HCT116 (cell line): ENCODE results near the gene CBLB. TPM values are rescaled to one million over a fixed set of nuclear protein-coding genes. Genes with fewer than 3 reads are reported as not detected.

Experiments used
- ATAC-seq: fragments of 200-7000 bp; cut with Tn5 transposase; 2 replicates; pipeline ENCODE4 v1.9.1; 2020; ENCODE audit warnings: mild to moderate bottlenecking, moderate library complexity
- BruUV-seq: library from RNA; stranded (reverse); fragments of 400-500 nt; replicated peaks from 2 replicates; lab custom pipeline; 2021; lab: Mats Ljungman, UMichigan
- CTCF ChIA-PET: fragments of 300-600 bp; sonication (Branson Sonifier 250); formaldehyde crosslinking; loops from one replicate; lab custom pipeline; 2021; ENCODE audit warnings: antibody characterized with exemption; lab: Charles Lee
- POLR2A ChIA-PET: fragments of 300-600, 350-600 bp; sonication (Branson Sonifier 250); formaldehyde crosslinking; loops from one replicate; lab custom pipeline; 2021; ENCODE audit warnings: antibody characterized with exemption; lab: Charles Lee
- RAD21 ChIA-PET, 2 experiments: fragments of 300-600 bp; sonication (Branson Sonifier 250); formaldehyde crosslinking; loops; one replicate each; lab custom pipeline; 2023; ENCODE audit warnings: low total read pairs in 2 of 2; ENCODE audit not compliant: uncharacterized antibody in 2 of 2, unreplicated experiment in 2 of 2, low non-redundant PET in 1 of 2; lab: Charles Lee
- DNase-seq: peaks from one replicate; pipeline ENCODE4 v3.0.0-alpha.2; 2010; ENCODE audit warnings: low read depth, low spot score
- H2AFZ ChIP-seq: fragments of 200-600 bp; shearing (Covaris generic), sonication (generic); 2 replicates; pipeline ENCODE4 v1.6.1; 2017; ENCODE audit warnings: low read depth, mixed run types, mixed read lengths, antibody characterized with exemption, low read length; ENCODE audit not compliant: poor library complexity, severe bottlenecking
- H3K27ac ChIP-seq: 2 replicates; pipeline ENCODE4 v1.5.1; 2012; ENCODE audit warnings: low read depth, low read length
- H3K27me3 ChIP-seq: fragments of 200-600 bp; sonication (generic); 2 replicates; pipeline ENCODE4 v1.6.1; 2016; ENCODE audit warnings: mixed run types, low read length, mixed read lengths; ENCODE audit not compliant: insufficient read depth
- H3K36me3 ChIP-seq, 2 experiments: fragments of 200-500 bp in 1 of 2; fragments of 200-600 bp in 1 of 2; sonication (Bioruptor generic) in 1 of 2; sonication (generic) in 1 of 2; 2 replicates each; pipeline versions ENCODE4 v1.5.1 to v1.6.1; 2014 to 2016; ENCODE audit warnings: low read length in 2 of 2, inconsistent platforms in 1 of 2, mixed read lengths in 1 of 2, mixed run types in 1 of 2; ENCODE audit not compliant: insufficient read depth in 2 of 2, control insufficient read depth in 1 of 2
- H3K4me1 ChIP-seq, 2 experiments: fragments of 200-600 bp in 1 of 2; sonication (generic) in 1 of 2; 2 replicates each; pipeline versions ENCODE4 v1.5.1 to v1.6.1; 2012 to 2017; ENCODE audit warnings: low read length in 2 of 2, inconsistent platforms in 1 of 2, mild to moderate bottlenecking in 1 of 2, mixed read lengths in 1 of 2, mixed run types in 1 of 2, moderate library complexity in 1 of 2; ENCODE audit not compliant: insufficient read depth in 2 of 2, control insufficient read depth in 1 of 2
- H3K4me2 ChIP-seq: fragments of 200-600 bp; sonication (generic); 2 replicates; pipeline ENCODE4 v1.6.1; 2017; ENCODE audit warnings: mixed run types, low read length, mixed read lengths
- H3K4me3 ChIP-seq, 2 experiments: fragments of 200-600 bp in 1 of 2; sonication (generic) in 1 of 2; replicated peaks in 1 of 2; 2 replicates each; pipeline ENCODE4 v1.5.1; 2011 to 2016; ENCODE audit warnings: low read length in 2 of 2, control low read depth in 1 of 2, low read depth in 1 of 2, mild to moderate bottlenecking in 1 of 2, mixed read lengths in 1 of 2, mixed run types in 1 of 2
- H3K79me2 ChIP-seq: fragments of 200-600 bp; sonication (generic); 2 replicates; pipeline ENCODE4 v1.6.1; 2017; ENCODE audit warnings: mild to moderate bottlenecking, mixed run types, low read length, moderate library complexity, mixed read lengths; ENCODE audit not compliant: insufficient read depth
- H3K9ac ChIP-seq: fragments of 200-600 bp; sonication (generic); 2 replicates; pipeline ENCODE4 v1.6.1; 2016; ENCODE audit warnings: low read length, mixed read lengths
- H3K9me2 ChIP-seq: fragments of 200-600 bp; sonication (generic), shearing (Covaris generic); 2 replicates; pipeline ENCODE4 v1.6.1; 2017; ENCODE audit warnings: mixed run types, mild to moderate bottlenecking, moderate library complexity; ENCODE audit not compliant: insufficient read depth
- H3K9me3 ChIP-seq, 2 experiments: fragments of 200-500 bp in 1 of 2; fragments of 200-600 bp in 1 of 2; sonication (Bioruptor generic) in 1 of 2; sonication (generic) in 1 of 2; 2 replicates each; pipeline ENCODE4 v1.6.1; 2014 to 2017; ENCODE audit warnings: low read length in 2 of 2, mixed read lengths in 2 of 2, inconsistent platforms in 1 of 2, low read depth in 1 of 2, mild to moderate bottlenecking in 1 of 2, mixed run types in 1 of 2, moderate library complexity in 1 of 2; ENCODE audit not compliant: control insufficient read depth in 1 of 2, insufficient read depth in 1 of 2
- H4K20me1 ChIP-seq: fragments of 200-600 bp; sonication (generic), shearing (Covaris generic); 2 replicates; pipeline ENCODE4 v1.6.1; 2017; ENCODE audit warnings: mixed run types, mild to moderate bottlenecking, moderate library complexity; ENCODE audit not compliant: insufficient read depth
- ELF1 ChIP-seq: IDR thresholded peaks from 2 replicates; pipeline ENCODE4 v1.6.1; 2012; ENCODE audit warnings: low read depth, borderline replicate concordance
- EZH2phosphoT487 ChIP-seq: fragments of 200-600 bp; IDR thresholded peaks from 2 replicates; pipeline ENCODE4 v1.6.1; 2018; ENCODE audit warnings: antibody characterized with exemption, borderline replicate concordance
- FOSL1 ChIP-seq: IDR thresholded peaks from 2 replicates; pipeline ENCODE4 v1.6.1; 2012; ENCODE audit warnings: low read depth
- POLR2A ChIP-seq: IDR thresholded peaks from 2 replicates; pipeline ENCODE4 v1.7.0; 2011; ENCODE audit warnings: borderline replicate concordance; ENCODE audit not compliant: insufficient read depth, insufficient read length; ENCODE audit errors: extremely low read depth
- POLR2AphosphoS5 ChIP-seq: IDR thresholded peaks from 2 replicates; pipeline ENCODE4 v1.6.1; 2011; ENCODE audit warnings: mild to moderate bottlenecking, low read depth, low read length, moderate library complexity
- RAD21 ChIP-seq: IDR thresholded peaks from 2 replicates; pipeline ENCODE4 v1.6.1; 2012; ENCODE audit warnings: low read depth, mild to moderate bottlenecking
- SIN3A ChIP-seq: IDR thresholded peaks from 2 replicates; pipeline ENCODE4 v1.6.1; 2012; ENCODE audit warnings: low read depth
- SRF ChIP-seq: IDR thresholded peaks from 2 replicates; pipeline ENCODE4 v1.6.1; 2012; ENCODE audit warnings: low read depth
- TCF7L2 ChIP-seq: IDR thresholded peaks from 2 replicates; pipeline ENCODE4 v1.7.0; 2011; ENCODE audit warnings: borderline replicate concordance, inconsistent platforms; ENCODE audit not compliant: insufficient read depth, insufficient read length; ENCODE audit errors: extremely low read depth
- intact Hi-C: fragments of 100-400 bp; cut with micrococcal nuclease; formaldehyde crosslinking; loops from 2 replicates; pipeline ENCODE4 v1.10.0; 2022
- total RNA-seq: library from RNA; stranded (reverse); gene quantifications from one replicate; pipeline ENCODE4 v1.2.1, GENCODE V29; 2021; ENCODE audit not compliant: unreplicated experiment
- TF ChIP-seq, protein P1 (sequence below), 3 experiments: fragments of 200-600 bp in 1 of 3; sonication (generic) in 1 of 3; IDR thresholded peaks in 2 of 3; conservative IDR thresholded peaks in 1 of 3; 2 replicates each; pipeline ENCODE4 v1.5.1; 2012 to 2017; ENCODE audit warnings: low read depth in 2 of 3, low read length in 2 of 3, antibody characterized with exemption in 1 of 3, borderline replicate concordance in 1 of 3, control low read depth in 1 of 3, mild to moderate bottlenecking in 1 of 3, mixed read lengths in 1 of 3, mixed run types in 1 of 3, moderate library complexity in 1 of 3; ENCODE audit not compliant: insufficient read depth in 1 of 3
- TF ChIP-seq, protein P2 (sequence below): IDR thresholded peaks from 2 replicates; pipeline ENCODE4 v1.6.1; 2012; ENCODE audit warnings: low read depth
- TF ChIP-seq, protein P3 (sequence below): IDR thresholded peaks from 2 replicates; pipeline ENCODE4 v1.6.1; 2012

Gene CBLB
- total RNA-seq, 1 experiment from 2014 or later: 10.4 TPM

- H3K4me2 ChIP-seq: no peak overlapping the region
- CTCF ChIA-PET: no interaction called here
- no peaks in the 10 kb centered on the region for H3K9me3 ChIP-seq
- H3K4me3 ChIP-seq: no peak overlapping the region
- H3K9me2 ChIP-seq: no peaks in the 10 kb centered on the region
- H3K36me3 ChIP-seq: no peaks in the 10 kb centered on the region
- H3K79me2 ChIP-seq: no peaks in the 10 kb centered on the region
- no peaks in the 10 kb centered on the region for H3K27me3 ChIP-seq
- peaks cover 13% of the 10 kb centered on the region in 2 experiments for H3K4me1 ChIP-seq
- no peak for TF ChIP-seq SIN3A
- TF ChIP-seq ELF1: no peak
- TF ChIP-seq POLR2A: no peak
- TF ChIP-seq FOSL1: no peak
- no peak for TF ChIP-seq EZH2phosphoT487
- TF ChIP-seq, protein P1, sequence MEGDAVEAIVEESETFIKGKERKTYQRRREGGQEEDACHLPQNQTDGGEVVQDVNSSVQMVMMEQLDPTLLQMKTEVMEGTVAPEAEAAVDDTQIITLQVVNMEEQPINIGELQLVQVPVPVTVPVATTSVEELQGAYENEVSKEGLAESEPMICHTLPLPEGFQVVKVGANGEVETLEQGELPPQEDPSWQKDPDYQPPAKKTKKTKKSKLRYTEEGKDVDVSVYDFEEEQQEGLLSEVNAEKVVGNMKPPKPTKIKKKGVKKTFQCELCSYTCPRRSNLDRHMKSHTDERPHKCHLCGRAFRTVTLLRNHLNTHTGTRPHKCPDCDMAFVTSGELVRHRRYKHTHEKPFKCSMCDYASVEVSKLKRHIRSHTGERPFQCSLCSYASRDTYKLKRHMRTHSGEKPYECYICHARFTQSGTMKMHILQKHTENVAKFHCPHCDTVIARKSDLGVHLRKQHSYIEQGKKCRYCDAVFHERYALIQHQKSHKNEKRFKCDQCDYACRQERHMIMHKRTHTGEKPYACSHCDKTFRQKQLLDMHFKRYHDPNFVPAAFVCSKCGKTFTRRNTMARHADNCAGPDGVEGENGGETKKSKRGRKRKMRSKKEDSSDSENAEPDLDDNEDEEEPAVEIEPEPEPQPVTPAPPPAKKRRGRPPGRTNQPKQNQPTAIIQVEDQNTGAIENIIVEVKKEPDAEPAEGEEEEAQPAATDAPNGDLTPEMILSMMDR (IDR thresholded peaks at IDR 0.05 in 2 of 3, conservative IDR thresholded peaks at IDR 0.05 in 1 of 3; ENCODE audit: borderline replicate concordance in 1 of 3, insufficient read depth in 1 of 3, low read depth in 2 of 3, low read length in 2 of 3): no peak
- no peak overlapping the region for H3K27ac ChIP-seq
- RAD21 ChIA-PET: interaction anchor here in 1 of 2 experiments (0.7 kb wide), 1 partner anchor 514 kb away, joined by 3 read pairs; no protein-coding TSS in a partner anchor
- no peak for ATAC-seq
- POLR2A ChIA-PET: no interaction called here
- no peak overlapping the region for H2AFZ ChIP-seq
- BruUV-seq: no TSS peak
- H3K9ac ChIP-seq: no peak overlapping the region
- no peaks in the 10 kb centered on the region for H4K20me1 ChIP-seq
- no peak for DNase-seq
- intact Hi-C loops: no loop called here
These were observed 260.2 kb downstream of the CBLB start for GRCh38 chr3:105608623-105609022.

DNA sequence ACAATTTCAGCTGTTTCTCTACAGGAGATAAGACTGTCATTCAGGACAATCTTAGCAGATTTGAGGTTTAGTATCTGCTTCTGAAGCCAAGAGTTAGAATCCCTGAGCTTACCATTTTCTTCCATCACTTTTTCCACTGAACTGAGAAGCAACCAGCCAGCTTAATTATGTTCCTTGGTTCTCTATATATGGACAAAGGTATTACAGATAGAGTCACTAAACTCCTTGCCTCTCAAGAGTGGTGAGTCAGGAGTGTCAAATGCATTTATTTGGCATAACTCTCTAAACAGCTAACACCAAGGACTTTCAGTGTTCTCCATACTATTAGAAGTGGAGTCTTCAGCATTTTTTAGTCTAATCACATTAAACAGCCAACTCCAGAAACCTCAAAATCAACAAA, 262.8 kb downstream of the CBLB start:
- Histone ChIP-seq H3K79me2 (no peaks in the 10 kb centered on the region), H3K27me3 (no peaks in the 10 kb centered on the region), H3K27ac (no peak overlapping the region), H3K9me3 (no peaks in the 10 kb centered on the region), H2AFZ (no peak overlapping the region), H3K36me3 (no peaks in the 10 kb centered on the region), H3K9me2 (no peaks in the 10 kb centered on the region), H3K4me1 (peaks cover 1 to 2% of the 10 kb centered on the region in 2 experiments; a peak in 3 of 4 replicates), H4K20me1 (no peaks in the 10 kb centered on the region), H3K4me2 (no peak overlapping the region), H3K4me3 (no peak overlapping the region), H3K9ac (no peak overlapping the region)
- DNase-seq (no peak), ATAC-seq (no peak)
- RAD21 ChIA-PET: no interaction called here
- no TSS peak for BruUV-seq
- POLR2A ChIA-PET: no interaction called here
- CTCF ChIA-PET: no interaction called here
- intact Hi-C loops: no loop called here
- TF ChIP-seq POLR2AphosphoS5: no peak
- TF ChIP-seq SRF: no peak
- no peak for TF ChIP-seq TCF7L2
- no peak for TF ChIP-seq RAD21
- TF ChIP-seq, protein P2, sequence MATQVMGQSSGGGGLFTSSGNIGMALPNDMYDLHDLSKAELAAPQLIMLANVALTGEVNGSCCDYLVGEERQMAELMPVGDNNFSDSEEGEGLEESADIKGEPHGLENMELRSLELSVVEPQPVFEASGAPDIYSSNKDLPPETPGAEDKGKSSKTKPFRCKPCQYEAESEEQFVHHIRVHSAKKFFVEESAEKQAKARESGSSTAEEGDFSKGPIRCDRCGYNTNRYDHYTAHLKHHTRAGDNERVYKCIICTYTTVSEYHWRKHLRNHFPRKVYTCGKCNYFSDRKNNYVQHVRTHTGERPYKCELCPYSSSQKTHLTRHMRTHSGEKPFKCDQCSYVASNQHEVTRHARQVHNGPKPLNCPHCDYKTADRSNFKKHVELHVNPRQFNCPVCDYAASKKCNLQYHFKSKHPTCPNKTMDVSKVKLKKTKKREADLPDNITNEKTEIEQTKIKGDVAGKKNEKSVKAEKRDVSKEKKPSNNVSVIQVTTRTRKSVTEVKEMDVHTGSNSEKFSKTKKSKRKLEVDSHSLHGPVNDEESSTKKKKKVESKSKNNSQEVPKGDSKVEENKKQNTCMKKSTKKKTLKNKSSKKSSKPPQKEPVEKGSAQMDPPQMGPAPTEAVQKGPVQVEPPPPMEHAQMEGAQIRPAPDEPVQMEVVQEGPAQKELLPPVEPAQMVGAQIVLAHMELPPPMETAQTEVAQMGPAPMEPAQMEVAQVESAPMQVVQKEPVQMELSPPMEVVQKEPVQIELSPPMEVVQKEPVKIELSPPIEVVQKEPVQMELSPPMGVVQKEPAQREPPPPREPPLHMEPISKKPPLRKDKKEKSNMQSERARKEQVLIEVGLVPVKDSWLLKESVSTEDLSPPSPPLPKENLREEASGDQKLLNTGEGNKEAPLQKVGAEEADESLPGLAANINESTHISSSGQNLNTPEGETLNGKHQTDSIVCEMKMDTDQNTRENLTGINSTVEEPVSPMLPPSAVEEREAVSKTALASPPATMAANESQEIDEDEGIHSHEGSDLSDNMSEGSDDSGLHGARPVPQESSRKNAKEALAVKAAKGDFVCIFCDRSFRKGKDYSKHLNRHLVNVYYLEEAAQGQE: no peak
- TF ChIP-seq ELF1: no peak
- TF ChIP-seq, protein P3, sequence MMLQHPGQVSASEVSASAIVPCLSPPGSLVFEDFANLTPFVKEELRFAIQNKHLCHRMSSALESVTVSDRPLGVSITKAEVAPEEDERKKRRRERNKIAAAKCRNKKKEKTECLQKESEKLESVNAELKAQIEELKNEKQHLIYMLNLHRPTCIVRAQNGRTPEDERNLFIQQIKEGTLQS: no peak
